HG03097 (cell line): ENCODE measurements around the gene THAP2.

Source experiments
- ATAC-seq: cut with Tn5 transposase; IDR thresholded peaks from one replicate; pipeline ENCODE4 v1.9.1; 2021; ENCODE audit not compliant: unreplicated experiment, low FRiP score

The THAP2 gene

DNA sequence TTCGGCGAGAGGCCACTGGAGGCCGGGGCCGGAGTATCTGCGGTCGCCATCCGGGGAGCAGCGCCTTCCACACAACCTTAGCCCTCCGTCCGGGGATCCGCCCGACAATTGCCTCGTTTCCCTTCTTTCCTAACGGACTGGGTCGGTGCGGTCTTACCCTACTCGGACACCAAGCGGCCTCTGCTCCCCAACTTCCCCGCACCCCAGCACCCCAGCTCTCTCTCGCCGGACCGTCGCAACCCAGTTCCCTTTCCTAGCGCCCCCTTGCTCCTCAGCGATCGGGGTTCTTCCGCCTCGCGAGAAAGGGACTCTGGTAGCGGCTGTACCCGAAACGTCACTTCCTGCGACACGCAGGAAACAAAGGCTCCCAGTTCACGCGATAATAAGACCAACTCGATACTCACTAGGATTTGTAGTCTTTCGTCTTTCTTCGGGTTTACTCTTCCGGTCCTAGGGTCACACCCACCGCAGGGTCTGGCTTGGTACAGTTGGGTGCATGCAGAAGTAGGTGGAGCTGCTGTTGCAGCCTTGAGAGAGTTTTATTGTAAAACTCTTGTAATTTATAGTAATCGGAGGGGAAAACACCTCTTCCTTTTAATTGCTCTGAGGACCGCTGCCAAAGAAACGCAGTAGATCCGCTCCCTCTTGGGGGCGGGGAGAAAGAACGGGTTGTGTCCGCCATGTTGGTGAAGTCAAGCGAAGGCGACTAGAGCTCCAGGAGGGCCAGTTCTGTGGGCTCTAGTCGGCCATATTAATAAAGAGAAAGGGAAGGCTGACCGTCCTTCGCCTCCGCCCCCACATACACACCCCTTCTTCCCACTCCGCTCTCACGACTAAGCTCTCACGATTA lies at the start of gene THAP2, which contains the start of gene ZFC3H1:
THAP2 (plus strand) TSS at position 741 of the 850 bp plus-strand sequence. CDS start 209 bp downstream, outside the sequence.
ZFC3H1 (minus strand) TSS at position 288 of the 850 bp plus-strand sequence; CDS start at position 50, 238 bp downstream.
- ATAC-seq = peak; percentile 96

DNA sequence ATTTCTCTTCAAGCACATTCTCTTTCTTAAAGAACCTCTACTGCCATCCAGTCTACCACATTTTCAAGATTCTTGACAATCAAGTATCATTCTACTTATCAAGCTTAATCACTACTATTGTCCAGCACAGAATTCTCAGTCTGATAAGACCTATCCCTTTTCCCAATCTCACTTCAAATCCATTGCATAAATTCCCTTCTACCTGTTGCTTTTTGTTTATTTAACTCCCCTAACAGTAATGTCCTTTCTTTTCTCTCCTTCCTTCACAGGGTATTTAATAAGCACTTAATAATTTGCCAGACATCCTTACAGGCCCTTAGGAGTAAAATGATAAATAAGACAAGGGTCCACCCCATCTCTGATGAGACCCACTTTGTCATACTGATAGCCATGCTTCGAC lies 42.2 kb upstream of the THAP2 start:
- no peak for ATAC-seq

GRCh38 chr12:71625476-71625875 lies 38.6 kb upstream of the THAP2 start:
- no peak for ATAC-seq

- ATAC-seq = peak; percentile 73
Observed at GRCh38 chr12:71626098-71626497, 38.0 kb upstream of the THAP2 start.

DNA sequence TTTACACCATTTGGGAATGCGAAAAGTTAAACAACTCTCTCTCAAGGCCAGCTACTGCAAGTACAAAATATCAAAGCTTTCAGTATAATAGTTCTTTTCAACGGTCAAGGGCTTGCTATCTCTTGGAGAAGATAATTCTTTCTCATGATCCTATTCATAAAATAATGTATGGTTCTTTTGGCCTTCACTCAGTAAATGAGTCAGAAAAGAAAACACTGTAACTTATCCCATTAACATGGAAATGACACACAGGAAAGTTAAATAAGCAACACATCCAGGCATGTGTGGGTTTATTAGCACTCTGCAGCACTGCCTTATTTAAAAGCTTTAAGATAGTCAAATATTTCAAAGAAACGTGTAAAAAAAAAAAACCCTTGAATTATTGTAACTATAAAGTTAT lies 37.3 kb upstream of the THAP2 start:
- ATAC-seq = no peak

GRCh38 chr12:71627438-71628002 lies 36.6 kb upstream of the THAP2 start:
- no peak for ATAC-seq

- ATAC-seq = no peak
Observed at GRCh38 chr12:71636704-71637115, 27.4 kb upstream of the THAP2 start.

GRCh38 chr12:71638499-71638898 lies 25.6 kb upstream of the THAP2 start:
- ATAC-seq = no peak

GRCh38 chr12:71639341-71639760 lies 24.8 kb upstream of the THAP2 start:
- ATAC-seq = no peak

DNA sequence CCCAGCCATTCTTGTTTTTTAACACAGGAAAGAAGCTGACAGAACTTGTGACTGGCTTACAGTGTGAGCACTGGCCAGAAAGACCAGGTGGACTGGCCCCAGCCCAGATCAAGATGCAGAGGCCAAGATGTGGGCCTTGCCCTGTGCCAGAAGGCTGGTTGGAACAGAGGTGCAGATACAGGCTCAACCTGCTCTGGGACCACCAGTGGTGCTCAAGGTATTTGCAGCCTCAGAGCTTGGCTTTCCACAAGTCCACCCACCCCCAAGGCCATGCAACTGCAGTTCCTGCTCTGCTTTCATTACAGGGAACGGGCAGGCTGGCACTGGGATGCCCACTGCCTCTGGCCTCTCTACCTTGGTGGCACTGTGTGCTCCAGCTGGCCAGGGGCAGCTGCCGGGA lies 23.8 kb upstream of the THAP2 start:
- no peak for ATAC-seq

DNA sequence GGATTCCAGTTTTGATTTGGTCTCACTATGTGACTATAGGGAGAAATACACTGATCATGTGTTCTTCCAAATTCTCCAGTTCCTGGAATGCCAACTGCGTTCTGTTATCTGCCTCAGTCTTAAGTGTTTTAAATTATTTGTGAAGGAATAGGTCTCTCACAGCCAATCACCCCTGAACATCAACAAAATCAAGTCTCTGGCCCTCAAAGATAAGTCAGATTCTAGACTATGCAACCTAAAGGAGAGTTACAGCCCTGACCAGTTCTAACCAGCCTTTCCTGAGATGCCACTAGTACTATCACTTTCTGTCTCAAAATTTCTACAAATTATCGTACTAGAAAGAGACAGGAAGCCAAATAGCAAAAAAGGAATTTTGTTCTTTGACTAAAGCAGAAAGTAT lies 22.7 kb upstream of the THAP2 start:
- no peak for ATAC-seq

- ATAC-seq = no peak
Observed at GRCh38 chr12:71642264-71642663, 21.8 kb upstream of the THAP2 start.

DNA sequence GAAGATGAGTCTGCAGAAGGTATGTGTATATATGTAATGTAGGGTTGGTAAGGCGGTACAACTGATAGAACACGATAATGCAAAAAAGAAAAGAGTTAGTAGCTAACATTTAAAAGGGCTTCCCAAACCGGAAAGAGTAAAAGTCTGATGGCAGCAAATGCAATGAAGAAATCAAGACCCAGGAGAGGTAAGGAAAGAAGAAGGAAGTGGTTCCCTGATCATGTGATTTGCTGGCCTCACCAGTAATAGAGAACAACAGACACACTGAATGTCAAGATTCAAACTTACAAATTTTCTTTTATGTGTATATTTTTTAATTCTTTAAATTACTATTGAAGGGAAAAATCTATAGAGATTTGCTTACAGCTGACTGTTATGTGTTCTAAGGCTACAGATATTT lies 18.8 kb upstream of the THAP2 start:
- no peak for ATAC-seq

- no peak for ATAC-seq
Observed at GRCh38 chr12:71646512-71646911, 17.6 kb upstream of the THAP2 start.

- no peak for ATAC-seq
Observed at GRCh38 chr12:71648537-71648936, 15.6 kb upstream of the THAP2 start.

GRCh38 chr12:71649401-71649800 lies 14.7 kb upstream of the THAP2 start:
- ATAC-seq = no peak

- no peak for ATAC-seq
Observed at GRCh38 chr12:71652656-71653055, 11.4 kb upstream of the THAP2 start.

- ATAC-seq = no peak
Observed at GRCh38 chr12:71653137-71653536, 11.0 kb upstream of the THAP2 start.

- ATAC-seq = no peak
Observed at GRCh38 chr12:71654200-71654599, 9.9 kb upstream of the THAP2 start.

DNA sequence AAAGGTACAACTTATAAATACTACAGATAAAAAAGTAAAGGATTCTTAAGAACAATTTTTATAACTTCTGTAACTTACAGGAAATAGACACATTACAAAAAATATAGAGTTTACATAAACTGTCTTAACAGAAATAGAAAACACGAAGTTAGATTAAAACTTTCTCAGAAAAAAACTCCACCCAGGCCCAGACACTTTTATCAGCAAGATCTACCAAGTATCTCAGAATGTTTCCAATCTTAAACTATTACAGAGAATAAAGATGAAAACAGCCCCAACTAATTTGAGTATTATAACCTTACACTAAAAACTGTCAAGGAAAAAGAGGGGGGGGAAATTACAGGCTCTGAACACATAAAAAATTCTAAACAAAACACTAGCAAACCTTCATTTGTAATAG lies 8.6 kb upstream of the THAP2 start:
- no peak for ATAC-seq

GRCh38 chr12:71655907-71656306 lies 8.2 kb upstream of the THAP2 start:
- no peak for ATAC-seq

DNA sequence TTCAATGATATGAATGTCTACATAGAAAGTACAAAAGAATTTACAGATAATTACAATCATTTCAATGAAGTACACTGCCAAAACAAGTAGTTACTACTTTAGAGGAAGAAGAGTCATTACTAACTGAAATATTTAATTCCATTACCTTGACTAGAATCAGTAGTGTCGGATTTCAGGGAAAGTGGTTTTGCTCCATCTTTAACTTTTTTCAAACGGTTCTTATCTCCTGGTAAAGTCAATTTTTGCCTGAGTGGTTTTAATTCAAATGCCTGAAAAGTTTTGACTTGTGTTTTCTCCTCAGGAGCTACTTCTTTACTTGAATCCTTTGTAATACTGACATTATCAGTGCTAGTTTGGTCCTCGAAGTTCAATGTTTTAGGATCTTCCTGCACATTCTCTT lies 7.4 kb upstream of the THAP2 start:
- ATAC-seq = no peak
